ENCODE data around the gene MCM10. TPM values are rescaled to one million over a fixed set of nuclear protein-coding genes. Genes with fewer than 3 reads are reported as not detected.

The MCM10 gene
- total and polyA plus RNA-seq, 10 of the 15 experiments (the other 5 are each of a cell fraction or from before 2014, with no cell fraction given): 5.8 to 35.1 (median 23.7) TPM

- Histone ChIP-seq H3K4me2 (ENCODE audit: control insufficient read depth, insufficient read depth) (no peak overlapping the region), H3K9me3 (replicated peaks; ENCODE audit: control insufficient read depth, insufficient read depth, low read length) (no peaks in the 10 kb centered on the region), H3K36me3 (ENCODE audit: control insufficient read depth in 2 of 2, insufficient read depth in 2 of 2, low read length in 1 of 2) (no peaks in the 10 kb centered on the region), H3K4me3 (no peak overlapping the region), H3K4me1 (ENCODE audit: control insufficient read depth, insufficient read depth, low read length) (no peaks in the 10 kb centered on the region), H4K20me1 (ENCODE audit: control insufficient read depth, insufficient read depth) (no peaks in the 10 kb centered on the region), H3K9ac (ENCODE audit: control insufficient read depth, insufficient read depth, low read length) (no peak overlapping the region), H2AFZ (ENCODE audit: control insufficient read depth, low read depth, low read length) (no peak overlapping the region; the same call in 1 of the 2 replicates), H3K79me2 (ENCODE audit: control insufficient read depth, insufficient read depth, low read length) (no peaks in the 10 kb centered on the region), H3K27ac (ENCODE audit: control insufficient read depth, insufficient read depth) (no peak overlapping the region), H3K27me3 (replicated peaks in 1 of 2; ENCODE audit: control insufficient read depth in 2 of 2, insufficient read depth in 2 of 2, low read length in 1 of 2) (no peaks in the 10 kb centered on the region)
- POLR2A ChIA-PET: interaction anchor here (0.6 kb wide), 1 partner anchor 11 kb away, joined by 3 read pairs; no protein-coding TSS in a partner anchor
- in situ Hi-C loops (cut with MboI) (no loop called here), intact Hi-C loops (cut with micrococcal nuclease; ENCODE audit: unreplicated experiment) (loop anchor here (1.0 kb wide), 1 partner anchor 82 kb away; no protein-coding TSS in a partner anchor)
- FAIRE-seq (no peak), ATAC-seq (peak; percentile 96), DNase-seq (ENCODE audit: low read depth, low spot score) (peak; percentile 5)
- CTCF ChIA-PET: interaction anchor here (0.6 kb wide), 1 partner anchor 355 kb away, joined by 3 read pairs; no protein-coding TSS in a partner anchor
- TF ChIP-seq CTCF (IDR thresholded peaks at IDR 0.05 in 2 of 3, conservative IDR thresholded peaks at IDR 0.05 in 1 of 3; ENCODE audit: control insufficient read depth in 2 of 3, extremely low read depth in 1 of 3, insufficient read depth in 1 of 3, low read depth in 3 of 3, low read length in 3 of 3): peak; percentile 37 to 39 (median 37); a peak in 5 of 6 replicates
- no peak for TF ChIP-seq RELB (IDR thresholded peaks at IDR 0.05; ENCODE audit: low read depth)
- no peak for TF ChIP-seq ZNF207 (IDR thresholded peaks at IDR 0.05; ENCODE audit: borderline replicate concordance)
- TF ChIP-seq SPI1 (IDR thresholded peaks at IDR 0.05; ENCODE audit: borderline replicate concordance, insufficient read depth, low read depth, low read length): peak; percentile 51; the same call in 1 of the 2 replicates
- TF ChIP-seq SMC3 (IDR thresholded peaks at IDR 0.05; ENCODE audit: borderline replicate concordance, low read length): peak; percentile 37; the same call in 1 of the 2 replicates
- TF ChIP-seq RAD21 (IDR thresholded peaks at IDR 0.05; ENCODE audit: insufficient read depth, low read depth, low read length): peak; percentile 33
- TF ChIP-seq CREM (IDR thresholded peaks at IDR 0.05; ENCODE audit: low read depth): no peak
- no peak for TF ChIP-seq SUPT20H (IDR thresholded peaks at IDR 0.05; ENCODE audit: borderline replicate concordance, control insufficient read depth, low read depth, low read length)
- no peak for TF ChIP-seq IRF5 (IDR thresholded peaks at IDR 0.05; ENCODE audit: borderline replicate concordance)
- TF ChIP-seq YY1 (IDR thresholded peaks at IDR 0.05; ENCODE audit: low read depth, low read length): no peak
- TF ChIP-seq HDAC2 (IDR thresholded peaks at IDR 0.05): no peak
- no peak for TF ChIP-seq SREBF2 (IDR thresholded peaks at IDR 0.05; ENCODE audit: low read length)
- RAD21 ChIA-PET (ENCODE audit: unreplicated experiment): no interaction called here
- SMC1A ChIA-PET (ENCODE audit: uncharacterized antibody, unreplicated experiment): no interaction called here
- no TSS peak for BruUV-seq (replicated peaks)
- WGBS (ENCODE audit: insufficient coverage, insufficient replicate concordance, low lambda C conversion rate, missing lambda C conversion rate): 77% methylated on average over 11 of the region's 12 CpGs
Measured at GRCh38 chr10:13219685-13220670, 58.6 kb downstream of the MCM10 start.

Measured in GM12878 (cell line).